ENCODE data around the gene TTC36.

- TF ChIP-seq CTCF (IDR thresholded peaks at IDR 0.05; ENCODE audit: poor library complexity) (no peak), EZH2phosphoT487 (IDR thresholded peaks at IDR 0.05; ENCODE audit: low read depth, severe bottlenecking, unreplicated experiment) (no peak), EZH2 (IDR thresholded peaks at IDR 0.05; ENCODE audit: borderline replicate concordance) (no peak)
These were observed 47.4 kb downstream of the TTC36 start for GRCh38 chr11:118574636-118575035.
